ENCODE data around the gene ATL3.
"Not testable (repeated sequence)": the region's sequence is repeated elsewhere in the genome, so short reads cannot be mapped to it uniquely, and the experiment has no call there.

- not testable (repeated sequence) for TF ChIP-seq EZH2 (IDR thresholded peaks at IDR 0.05; ENCODE audit: low read length, missing control alignments); CTCF (conservative IDR thresholded peaks at IDR 0.05 in 1 of 2, IDR thresholded peaks at IDR 0.05 in 1 of 2; ENCODE audit: low read depth in 1 of 2, low read length in 2 of 2)
These were observed 14.1 kb upstream of the ATL3 start for GRCh38 chr11:63685158-63685721.
